ENCODE measurements around the gene SAMD14. TPM values are rescaled to one million over a fixed set of nuclear protein-coding genes. Genes with fewer than 3 reads are reported as not detected.

Gene SAMD14
- total RNA-seq, 1 donor from 2014 or later: 8.7 TPM

GRCh38 chr17:50153650-50154575, 24.0 kb upstream of the SAMD14 start:
- H2AFZ ChIP-seq (replicated peaks): no peak overlapping the region
- H3K27me3 Mint-ChIP-seq (ENCODE audit: insufficient read depth, low read depth): no peaks in the 10 kb centered on the region
- peaks cover 18% of the 10 kb centered on the region for H3K79me2 ChIP-seq (ENCODE audit: low read depth)
- H3K36me3 Mint-ChIP-seq: no peaks in the 10 kb centered on the region
- H3K36me3 ChIP-seq: no peaks in the 10 kb centered on the region
- H3K9me3 Mint-ChIP-seq: no peaks in the 10 kb centered on the region
- no peaks in the 10 kb centered on the region for H3K9me3 ChIP-seq (ENCODE audit: low read depth)
- H3K4me1 Mint-ChIP-seq: peaks cover 23% of the 10 kb centered on the region
- no peak overlapping the region for H3K4me2 ChIP-seq
- H3K4me3 ChIP-seq: no peak overlapping the region
- H3K9ac ChIP-seq: no peak overlapping the region
- no peak for DNase-seq (ENCODE audit: low spot score)
- H3K27ac ChIP-seq: no peak overlapping the region
- no peak for TF ChIP-seq CTCF (IDR thresholded peaks at IDR 0.05)
- TF ChIP-seq EZH2 (IDR thresholded peaks at IDR 0.05): no peak
- TF ChIP-seq EZH2phosphoT487 (IDR thresholded peaks at IDR 0.05): no peak
- peaks cover 16% of the 10 kb centered on the region for H4K20me1 ChIP-seq (ENCODE audit: low read depth)
- peaks cover 12% of the 10 kb centered on the region for H3K4me1 ChIP-seq
- H3F3A ChIP-seq (ENCODE audit: low read depth): peaks cover 22% of the 10 kb centered on the region
- H3K27me3 ChIP-seq: peaks cover 13% of the 10 kb centered on the region
- no peak overlapping the region for H3K4me3 Mint-ChIP-seq
- no peak overlapping the region for H3K27ac Mint-ChIP-seq

- H2AFZ ChIP-seq (replicated peaks): no peak overlapping the region
- Mint-ChIP-seq H3K9me3 (no peaks in the 10 kb centered on the region), H3K27ac (peak overlapping the region; percentile 46), H3K27me3 (ENCODE audit: insufficient read depth, low read depth) (no peaks in the 10 kb centered on the region), H3K36me3 (no peaks in the 10 kb centered on the region), H3K4me3 (peak overlapping the region; percentile 94), H3K4me1 (peaks cover 31% of the 10 kb centered on the region)
- H3F3A ChIP-seq (ENCODE audit: low read depth): peaks cover 26% of the 10 kb centered on the region
- H3K27ac ChIP-seq: no peak overlapping the region
- no peak overlapping the region for H3K9ac ChIP-seq
- DNase-seq (ENCODE audit: low spot score): no peak
- peaks cover 13% of the 10 kb centered on the region for H3K27me3 ChIP-seq
- TF ChIP-seq CTCF (IDR thresholded peaks at IDR 0.05) (no peak), EZH2phosphoT487 (IDR thresholded peaks at IDR 0.05) (no peak), EZH2 (IDR thresholded peaks at IDR 0.05) (no peak)
- peak overlapping the region; percentile 78 for H3K4me3 ChIP-seq
- H3K4me1 ChIP-seq: peaks cover 24% of the 10 kb centered on the region
- H3K4me2 ChIP-seq: peak overlapping the region; percentile 96
- no peaks in the 10 kb centered on the region for H3K9me3 ChIP-seq (ENCODE audit: low read depth)
- H4K20me1 ChIP-seq (ENCODE audit: low read depth): peaks cover 28% of the 10 kb centered on the region
- H3K36me3 ChIP-seq: no peaks in the 10 kb centered on the region
- H3K79me2 ChIP-seq (ENCODE audit: low read depth): peaks cover 30% of the 10 kb centered on the region
Observed at GRCh38 chr17:50152736-50153135, 22.8 kb upstream of the SAMD14 start.

- H2AFZ ChIP-seq (replicated peaks): no peak overlapping the region
- Mint-ChIP-seq H3K27ac (peak overlapping the region; percentile 93), H3K4me3 (peak overlapping the region; percentile 94), H3K36me3 (peaks cover under 1% of the 10 kb centered on the region), H3K9me3 (no peaks in the 10 kb centered on the region), H3K27me3 (ENCODE audit: insufficient read depth, low read depth) (no peaks in the 10 kb centered on the region), H3K4me1 (peaks cover 38% of the 10 kb centered on the region)
- peak overlapping the region; percentile 78 for H3K4me3 ChIP-seq
- peaks cover 29% of the 10 kb centered on the region for H3F3A ChIP-seq (ENCODE audit: low read depth)
- H3K79me2 ChIP-seq (ENCODE audit: low read depth): peaks cover 37% of the 10 kb centered on the region
- H3K4me2 ChIP-seq: peak overlapping the region; percentile 96
- peak; percentile 92 for DNase-seq (ENCODE audit: low spot score)
- H3K27me3 ChIP-seq: peaks cover 13% of the 10 kb centered on the region
- H3K9ac ChIP-seq: no peak overlapping the region
- H4K20me1 ChIP-seq (ENCODE audit: low read depth): peaks cover 35% of the 10 kb centered on the region
- H3K9me3 ChIP-seq (ENCODE audit: low read depth): no peaks in the 10 kb centered on the region
- no peaks in the 10 kb centered on the region for H3K36me3 ChIP-seq
- TF ChIP-seq EZH2 (IDR thresholded peaks at IDR 0.05): no peak
- no peak for TF ChIP-seq CTCF (IDR thresholded peaks at IDR 0.05)
- TF ChIP-seq EZH2phosphoT487 (IDR thresholded peaks at IDR 0.05): no peak
- peaks cover 31% of the 10 kb centered on the region for H3K4me1 ChIP-seq
- H3K27ac ChIP-seq: no peak overlapping the region
Observed at GRCh38 chr17:50151937-50152547, 22.1 kb upstream of the SAMD14 start.
